CD4-positive, alpha-beta T cell treated with Interleukin-15 for 4 hours (primary cell): ENCODE measurements around the gene NYNRIN.

Source experiments
- DNase-seq: peaks from one replicate; pipeline ENCODE4 v3.0.0-alpha.2; 2020; ENCODE audit warnings: low spot score

NYNRIN gene

DNA sequence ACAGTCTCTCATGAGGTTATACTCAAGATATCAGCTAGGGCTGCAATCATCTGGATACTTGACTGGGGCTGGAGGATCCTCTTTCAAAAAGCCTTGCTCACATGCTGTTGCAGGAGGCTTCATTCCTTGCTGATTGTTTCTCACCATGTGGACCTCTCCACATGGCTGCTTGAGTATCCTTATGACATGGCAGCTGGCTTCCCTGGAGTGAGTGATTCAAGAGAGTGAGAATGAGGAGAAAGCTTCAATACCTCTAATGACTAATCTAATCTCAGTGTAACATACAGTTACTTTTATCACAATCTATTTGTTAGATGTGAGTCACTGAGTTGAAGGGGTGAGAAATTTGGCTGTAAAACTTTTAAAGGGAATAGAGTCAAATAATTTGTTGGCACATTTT, 58.2 kb downstream of the NYNRIN start:
- DNase-seq = no peak

DNA sequence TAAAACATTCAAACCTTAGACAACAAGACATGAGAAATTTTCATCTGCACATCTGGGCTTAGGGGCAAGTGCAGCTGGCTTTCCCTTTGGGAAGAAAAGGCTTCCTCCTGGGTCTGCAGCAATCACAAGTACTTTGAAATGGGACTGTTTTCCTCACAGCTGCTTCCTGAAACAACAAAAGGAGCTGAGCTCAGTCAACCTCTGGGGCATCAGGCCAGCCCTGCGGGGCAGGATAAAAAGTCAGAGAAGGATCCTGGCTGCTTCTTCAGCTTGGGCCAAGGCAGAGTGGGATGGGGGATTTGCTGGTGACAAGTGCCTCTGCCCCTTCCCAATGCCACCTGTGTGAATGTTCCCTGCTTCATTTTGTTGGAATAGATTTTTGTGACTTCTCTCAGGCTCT, 59.9 kb downstream of the NYNRIN start:
- DNase-seq = no peak

DNA sequence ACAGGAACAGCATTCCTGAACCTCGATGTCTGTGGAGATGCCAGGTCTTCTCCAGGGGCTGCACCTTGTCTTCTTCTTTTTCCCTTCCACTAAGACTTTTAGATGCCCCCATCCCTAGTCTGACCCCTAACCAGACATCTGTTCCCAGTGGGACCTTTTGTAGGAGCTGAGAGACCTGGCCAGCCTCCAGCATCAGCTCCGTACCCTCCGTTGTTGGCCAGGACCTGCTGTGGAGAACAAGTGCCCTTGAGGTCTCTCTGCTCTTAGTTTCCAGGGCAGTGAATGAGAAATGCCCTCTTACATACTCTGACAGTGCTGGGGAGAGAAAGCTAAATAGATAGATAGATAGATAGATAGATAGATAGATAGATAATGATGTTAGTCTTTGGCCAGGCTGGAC, 60.5 kb downstream of the NYNRIN start:
- no peak for DNase-seq

DNA sequence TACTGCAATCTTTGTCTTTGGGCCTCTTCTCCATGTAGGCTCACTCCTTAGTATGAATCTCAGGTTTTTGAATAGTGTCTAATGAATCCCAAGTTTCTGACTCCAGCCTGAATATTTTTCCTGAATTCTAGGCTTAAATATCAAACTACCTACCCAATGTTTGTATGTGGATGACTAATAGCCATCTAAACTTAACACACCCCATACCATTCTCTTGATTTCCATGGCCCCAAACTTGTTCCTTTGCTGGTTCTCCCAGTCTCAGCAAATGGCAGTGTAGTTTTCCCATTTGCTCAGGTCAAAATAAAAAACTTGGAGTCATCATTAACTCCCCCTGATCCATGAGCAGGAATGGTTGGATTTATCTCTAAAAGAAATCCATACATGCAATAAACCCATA, 62.5 kb downstream of the NYNRIN start:
- no peak for DNase-seq

DNA sequence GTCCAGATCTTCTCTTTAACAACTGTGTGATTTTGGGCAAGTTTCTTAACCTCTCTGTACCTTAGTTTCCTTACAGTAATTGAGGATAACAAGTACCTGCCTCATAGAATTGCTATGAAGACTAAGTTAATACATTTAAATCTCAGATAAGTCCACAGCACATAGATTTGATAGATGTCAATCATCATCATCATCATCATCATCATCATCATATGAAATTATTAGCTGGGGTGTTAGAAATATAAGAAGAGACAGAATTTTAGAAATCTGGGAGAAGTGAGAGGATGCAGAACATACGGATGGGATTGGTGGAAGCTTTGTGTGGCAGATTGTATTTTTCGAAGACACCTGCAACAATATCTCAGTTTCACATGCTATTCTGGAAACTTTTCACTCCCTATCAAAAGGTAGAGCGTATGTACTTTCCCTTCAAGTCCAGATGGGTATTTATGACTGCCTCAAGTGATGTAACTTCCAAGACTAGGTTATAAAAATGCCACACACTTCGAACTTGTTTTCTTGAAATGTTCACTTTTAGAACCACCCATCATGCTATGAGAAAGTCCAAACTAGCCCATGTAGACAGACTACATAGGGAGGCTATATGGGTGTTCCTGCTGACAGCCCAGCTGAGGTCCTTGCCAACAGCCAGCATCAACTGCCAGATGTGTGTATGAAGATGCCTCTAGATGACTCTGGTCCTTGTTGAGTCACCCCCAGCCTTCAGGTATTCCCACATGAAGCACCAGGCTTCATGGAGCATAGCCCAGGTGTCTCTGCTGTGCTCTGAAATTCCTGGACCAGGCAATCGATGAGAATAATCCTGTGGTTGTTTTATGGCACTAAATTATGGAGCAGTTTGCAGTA, 64.4 kb downstream of the NYNRIN start:
- DNase-seq = no peak

DNA sequence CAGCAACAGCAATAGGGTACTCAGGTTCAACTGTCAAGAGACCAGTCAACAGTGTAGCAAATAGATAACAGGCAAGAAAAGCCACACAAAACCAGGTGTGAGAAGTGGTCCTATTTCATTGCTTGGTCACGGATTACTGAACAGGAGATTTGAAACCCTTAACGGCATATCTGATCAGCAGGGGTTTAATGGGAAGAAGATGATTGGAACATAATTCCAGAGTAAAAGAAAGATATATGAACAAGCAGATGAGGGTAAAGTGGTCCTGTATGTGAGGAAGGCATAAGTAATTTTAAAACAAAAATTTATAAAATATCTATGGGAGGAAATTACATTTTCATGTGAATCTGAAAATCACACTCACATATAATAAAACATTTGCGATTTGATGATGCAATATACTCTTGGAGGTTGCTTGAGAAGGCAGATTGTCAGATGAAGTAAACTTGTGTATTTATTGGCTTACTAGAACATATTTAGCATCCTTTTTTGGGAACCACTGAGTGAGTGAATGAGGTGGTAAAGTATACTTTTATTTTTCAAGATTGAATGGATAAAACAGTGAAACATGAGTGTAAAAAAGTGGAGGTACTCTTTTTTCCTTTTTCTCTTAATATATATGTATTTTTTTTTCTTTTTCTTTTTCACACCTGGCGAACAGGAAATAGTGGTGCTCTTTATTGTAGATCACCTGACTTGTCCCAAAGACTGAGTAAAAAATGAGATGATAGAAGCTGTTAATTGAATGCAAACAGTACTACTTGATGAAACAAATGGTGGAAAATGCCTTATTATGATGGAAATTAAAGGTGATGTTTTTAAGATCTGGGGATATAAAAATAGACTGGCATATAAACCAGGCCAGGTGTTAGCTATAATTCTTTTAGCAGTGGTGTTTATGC, 65.3 kb downstream of the NYNRIN start:
- DNase-seq = no peak

DNA sequence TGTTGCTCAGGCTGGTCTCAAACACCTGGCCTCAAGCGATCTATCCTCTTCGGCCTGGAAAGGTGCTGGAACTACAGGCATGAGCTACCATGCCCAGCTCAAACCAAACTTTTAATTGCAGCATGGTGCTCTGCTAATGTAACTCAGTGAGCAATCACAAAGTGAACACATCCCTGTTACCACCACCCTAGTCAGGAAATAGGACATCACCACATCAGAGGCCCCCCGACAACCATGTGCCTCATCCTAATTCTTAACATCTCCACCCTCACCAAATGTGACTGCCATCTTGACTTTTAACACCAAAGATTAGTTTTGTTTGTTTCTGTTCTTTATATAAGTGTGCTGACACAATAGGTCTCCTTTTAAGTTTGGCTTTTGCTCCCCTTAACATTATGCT, 66.6 kb downstream of the NYNRIN start:
- DNase-seq = no peak

DNA sequence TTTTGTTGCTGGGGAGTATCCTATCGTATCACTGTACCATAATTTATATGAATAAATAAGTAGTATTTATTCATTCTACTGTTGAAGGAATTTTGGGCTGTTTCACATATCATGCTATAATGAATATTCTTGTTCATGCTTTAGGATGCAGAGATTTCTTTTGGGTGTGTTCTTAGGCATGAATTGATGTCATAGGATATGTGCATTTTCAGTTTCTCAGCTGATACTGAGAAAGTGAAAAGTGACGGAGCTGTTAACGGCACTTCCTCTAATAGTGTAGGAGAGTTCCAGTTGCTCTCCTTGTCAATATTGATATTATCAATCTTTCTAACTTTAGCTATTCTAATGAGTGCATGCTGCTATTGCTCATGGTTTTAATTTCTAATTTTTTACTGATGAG, 67.0 kb downstream of the NYNRIN start:
- no peak for DNase-seq
